PC-9 (cell line): ENCODE data around the gene C19orf12. TPM values are rescaled to one million over a fixed set of nuclear protein-coding genes. Genes with fewer than 3 reads are reported as not detected.
A peak's percentile ranks its signal among the peaks of the same experiment; 100 is the strongest.

ENCODE experiments used
- BruUV-seq: library from RNA; stranded (reverse); fragments of 400-500 nt; replicated peaks from 2 replicates; lab custom pipeline; 2021; lab: Mats Ljungman, UMichigan
- CTCF ChIA-PET: fragments of 300-600 bp; sonication (Branson Sonifier 250); formaldehyde crosslinking; loops from one replicate; lab custom pipeline; 2022; ENCODE audit warnings: antibody characterized with exemption; lab: Charles Lee
- POLR2A ChIA-PET: fragments of 300-600 bp; sonication (Branson Sonifier 250); formaldehyde crosslinking; loops from one replicate; lab custom pipeline; 2022; ENCODE audit warnings: antibody characterized with exemption; ENCODE audit not compliant: unreplicated experiment; lab: Charles Lee
- DNase-seq, 2 experiments: peaks; one replicate each; pipeline versions ENCODE4 v3.0.0 to v3.0.0-alpha.2; 2015 to 2022; ENCODE audit warnings: mixed read lengths in 1 of 2
- H2AFZ ChIP-seq: fragments of 200-600 bp; sonication (generic); 2 replicates; pipeline ENCODE4 v1.8.1; 2017; ENCODE audit warnings: antibody characterized with exemption
- H3F3A ChIP-seq: fragments of 200-600 bp; sonication (generic); 2 replicates; pipeline ENCODE4 v1.8.1; 2017; ENCODE audit warnings: antibody characterized with exemption, mild to moderate bottlenecking, low read depth; ENCODE audit not compliant: insufficient read depth
- H3K27ac ChIP-seq: fragments of 200-600 bp; sonication (generic); 2 replicates; pipeline ENCODE4 v1.6.1; 2016; ENCODE audit warnings: mixed run types
- H3K27me3 ChIP-seq: fragments of 200-600 bp; sonication (generic); 2 replicates; pipeline ENCODE4 v1.6.1; 2016; ENCODE audit warnings: low read depth, mixed run types; ENCODE audit not compliant: insufficient read depth
- H3K36me3 ChIP-seq: fragments of 200-600 bp; sonication (generic); 2 replicates; pipeline ENCODE4 v1.6.1; 2016; ENCODE audit warnings: low read depth, mixed run types
- H3K4me1 ChIP-seq: fragments of 200-600 bp; sonication (generic); replicated peaks from 2 replicates; pipeline ENCODE4 v1.6.1; 2016; ENCODE audit warnings: mixed run types; ENCODE audit not compliant: insufficient read depth
- H3K4me2 ChIP-seq: fragments of 200-600 bp; sonication (generic); 2 replicates; pipeline ENCODE4 v1.6.1; 2017; ENCODE audit warnings: mixed run types
- H3K4me3 ChIP-seq: fragments of 200-600 bp; sonication (generic); 2 replicates; pipeline ENCODE4 v1.6.1; 2016; ENCODE audit warnings: mixed run types
- H3K79me2 ChIP-seq: fragments of 200-600 bp; sonication (generic); 2 replicates; pipeline ENCODE4 v1.6.1; 2017; ENCODE audit warnings: low read depth, mixed run types
- H3K9me2 ChIP-seq: fragments of 200-600 bp; sonication (generic); 2 replicates; pipeline ENCODE4 v1.8.1; 2017; ENCODE audit warnings: mild to moderate bottlenecking; ENCODE audit not compliant: insufficient read depth
- H3K9me3 ChIP-seq: fragments of 200-600 bp; sonication (generic); 2 replicates; pipeline ENCODE4 v1.8.1; 2016; ENCODE audit warnings: low read depth; ENCODE audit not compliant: insufficient read depth
- H4K20me1 ChIP-seq: fragments of 200-600 bp; sonication (generic); 2 replicates; pipeline ENCODE4 v1.8.1; 2017; ENCODE audit not compliant: insufficient read depth
- EZH2 ChIP-seq: fragments of 200-600 bp; sonication (generic); IDR thresholded peaks from 2 replicates; pipeline ENCODE4 v1.8.0; 2017; ENCODE audit warnings: antibody characterized with exemption, low read depth
- intact Hi-C: fragments of 100-400 bp; cut with micrococcal nuclease; formaldehyde crosslinking; loops from one replicate; pipeline ENCODE4 v1.10.0; 2022; ENCODE audit not compliant: unreplicated experiment
- total RNA-seq: library from RNA; stranded (reverse); gene quantifications from 2 replicates; pipeline ENCODE4 v1.2.3, GENCODE V29; 2021
- TF ChIP-seq, protein P1 (sequence below): fragments of 200-600 bp; sonication (generic); conservative IDR thresholded peaks from 2 replicates; pipeline ENCODE4 v1.6.1; 2017; ENCODE audit warnings: mixed run types, antibody characterized with exemption, mild to moderate bottlenecking, moderate library complexity

The C19orf12 gene
- total RNA-seq, 1 experiment from 2014 or later: 14.8 TPM

DNA sequence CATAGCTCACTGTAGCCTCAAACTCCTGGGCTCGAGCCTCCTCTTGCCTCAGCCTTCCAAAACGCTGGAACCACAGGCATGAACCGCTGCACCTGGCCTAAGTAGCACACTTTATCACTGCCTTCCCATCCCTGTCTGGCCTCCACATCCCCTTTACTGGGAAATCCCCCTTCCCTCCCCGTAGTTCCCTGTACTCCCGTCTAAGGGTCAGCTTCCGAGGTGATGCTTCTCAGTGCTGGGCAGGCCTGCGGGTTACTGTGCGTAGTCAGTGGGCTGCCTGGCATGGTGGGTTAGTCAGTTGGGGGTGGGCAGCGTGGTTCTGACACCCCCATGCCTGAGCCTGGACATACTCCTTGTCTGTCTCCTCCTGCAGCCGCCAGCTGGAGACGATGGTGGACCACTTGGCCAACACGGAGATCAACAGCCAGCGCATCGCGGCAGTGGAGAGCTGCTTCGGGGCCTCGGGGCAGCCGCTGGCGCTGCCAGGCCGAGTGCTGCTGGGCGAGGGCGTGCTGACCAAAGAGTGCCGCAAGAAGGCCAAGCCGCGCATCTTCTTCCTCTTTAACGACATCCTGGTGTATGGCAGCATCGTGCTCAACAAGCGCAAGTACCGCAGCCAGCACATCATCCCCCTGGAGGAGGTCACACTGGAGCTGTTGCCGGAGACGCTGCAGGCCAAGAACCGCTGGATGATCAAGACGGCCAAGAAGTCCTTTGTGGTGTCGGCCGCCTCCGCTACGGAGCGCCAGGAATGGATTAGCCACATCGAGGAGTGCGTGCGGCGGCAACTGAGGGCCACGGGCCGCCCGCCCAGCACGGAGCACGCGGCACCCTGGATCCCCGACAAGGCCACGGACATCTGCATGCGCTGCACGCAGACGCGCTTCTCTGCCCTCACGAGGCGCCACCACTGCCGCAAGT lies 41.4 kb downstream of the C19orf12 start:
- no peaks in the 10 kb centered on the region for H3K9me3 ChIP-seq
- no peak overlapping the region for H3K27ac ChIP-seq
- BruUV-seq: no TSS peak
- H4K20me1 ChIP-seq: peaks cover 18% of the 10 kb centered on the region
- no peak overlapping the region for H3K4me3 ChIP-seq
- CTCF ChIA-PET: no interaction called here
- POLR2A ChIA-PET: no interaction called here
- peaks cover 29% of the 10 kb centered on the region; the same call in 1 of the 2 replicates for H3K36me3 ChIP-seq
- H3K4me1 ChIP-seq: peaks cover 54% of the 10 kb centered on the region
- intact Hi-C loops: no loop called here
- H3K4me2 ChIP-seq: no peak overlapping the region
- no peaks in the 10 kb centered on the region for H3K27me3 ChIP-seq
- H3K9me2 ChIP-seq: no peaks in the 10 kb centered on the region
- TF ChIP-seq, protein P1, sequence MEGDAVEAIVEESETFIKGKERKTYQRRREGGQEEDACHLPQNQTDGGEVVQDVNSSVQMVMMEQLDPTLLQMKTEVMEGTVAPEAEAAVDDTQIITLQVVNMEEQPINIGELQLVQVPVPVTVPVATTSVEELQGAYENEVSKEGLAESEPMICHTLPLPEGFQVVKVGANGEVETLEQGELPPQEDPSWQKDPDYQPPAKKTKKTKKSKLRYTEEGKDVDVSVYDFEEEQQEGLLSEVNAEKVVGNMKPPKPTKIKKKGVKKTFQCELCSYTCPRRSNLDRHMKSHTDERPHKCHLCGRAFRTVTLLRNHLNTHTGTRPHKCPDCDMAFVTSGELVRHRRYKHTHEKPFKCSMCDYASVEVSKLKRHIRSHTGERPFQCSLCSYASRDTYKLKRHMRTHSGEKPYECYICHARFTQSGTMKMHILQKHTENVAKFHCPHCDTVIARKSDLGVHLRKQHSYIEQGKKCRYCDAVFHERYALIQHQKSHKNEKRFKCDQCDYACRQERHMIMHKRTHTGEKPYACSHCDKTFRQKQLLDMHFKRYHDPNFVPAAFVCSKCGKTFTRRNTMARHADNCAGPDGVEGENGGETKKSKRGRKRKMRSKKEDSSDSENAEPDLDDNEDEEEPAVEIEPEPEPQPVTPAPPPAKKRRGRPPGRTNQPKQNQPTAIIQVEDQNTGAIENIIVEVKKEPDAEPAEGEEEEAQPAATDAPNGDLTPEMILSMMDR: no peak
- TF ChIP-seq EZH2: no peak
- peaks cover 38% of the 10 kb centered on the region for H3F3A ChIP-seq
- no peak for DNase-seq
- peaks cover 62% of the 10 kb centered on the region for H3K79me2 ChIP-seq
- H2AFZ ChIP-seq: no peak overlapping the region

DNA sequence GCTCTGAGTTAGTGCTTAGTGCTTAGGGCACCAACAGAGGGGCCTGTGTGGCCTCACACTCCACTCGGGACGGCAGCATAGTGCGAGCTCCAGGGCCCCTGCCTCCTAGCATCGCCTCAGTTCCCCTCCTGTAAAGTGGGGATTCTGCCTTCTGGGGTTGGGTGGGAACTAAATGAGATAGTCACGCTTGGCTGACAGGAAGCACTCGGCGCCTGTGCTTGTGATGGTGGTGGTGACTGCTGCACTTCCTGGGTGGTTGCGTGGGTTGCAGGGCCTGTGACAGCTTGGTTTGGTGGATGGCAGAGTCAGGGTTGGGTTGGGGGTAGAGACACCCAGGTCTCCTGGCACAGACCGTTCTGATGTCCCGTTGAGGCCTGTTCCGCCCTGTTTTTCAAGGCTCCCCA lies 42.1 kb downstream of the C19orf12 start:
- POLR2A ChIA-PET: no interaction called here

DNA sequence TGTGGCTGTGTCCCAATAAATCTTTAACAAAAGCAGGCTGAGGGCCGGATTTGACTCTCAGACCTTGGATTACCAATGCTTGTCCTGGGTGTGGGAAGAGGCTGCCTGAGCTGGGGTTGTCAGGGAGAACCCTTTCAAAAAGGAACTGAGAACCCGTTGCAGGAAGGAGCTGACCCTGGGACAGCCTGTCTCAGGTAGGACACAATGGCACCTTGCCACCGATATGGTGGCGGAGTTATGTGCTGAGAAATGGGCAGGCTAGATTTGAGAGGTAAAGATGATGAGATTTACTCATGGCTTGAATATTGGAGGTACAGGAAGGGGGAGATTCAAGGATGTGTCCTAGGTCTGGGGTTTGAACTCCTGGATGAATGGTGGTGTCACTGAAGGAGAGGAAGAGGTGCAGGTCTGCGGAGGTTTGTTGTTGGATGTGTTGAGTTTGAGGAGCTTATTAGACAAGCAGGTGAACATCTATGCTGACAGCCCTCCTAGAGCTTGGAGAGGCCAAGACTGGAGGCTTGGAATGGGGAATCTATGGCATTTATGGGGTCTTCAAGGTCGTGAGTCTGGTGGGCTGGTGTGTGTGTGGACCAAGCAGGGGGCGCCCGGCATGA lies 42.6 kb downstream of the C19orf12 start:
- peaks cover 74% of the 10 kb centered on the region for H3K79me2 ChIP-seq
- ChIA-PET CTCF (interaction anchor here (0.6 kb wide), 1 partner anchor 10 kb away, joined by 3 read pairs; no protein-coding TSS in a partner anchor), POLR2A (no interaction called here)
- intact Hi-C loops: no loop called here
- H3K36me3 ChIP-seq: peaks cover 32% of the 10 kb centered on the region; the same call in 1 of the 2 replicates
- no peaks in the 10 kb centered on the region for H3K9me2 ChIP-seq
- H3K4me2 ChIP-seq: peak overlapping the region; percentile 57; the same call in 1 of the 2 replicates
- peaks cover 63% of the 10 kb centered on the region for H3K4me1 ChIP-seq
- no peaks in the 10 kb centered on the region for H3K27me3 ChIP-seq
- peaks cover 22% of the 10 kb centered on the region for H4K20me1 ChIP-seq
- BruUV-seq: no TSS peak
- H2AFZ ChIP-seq: no peak overlapping the region
- H3F3A ChIP-seq: peaks cover 38% of the 10 kb centered on the region
- TF ChIP-seq EZH2: no peak
- TF ChIP-seq, protein P1: no peak
- H3K9me3 ChIP-seq: no peaks in the 10 kb centered on the region
- DNase-seq: no peak
- no peak overlapping the region for H3K4me3 ChIP-seq
- H3K27ac ChIP-seq: peak overlapping the region; percentile 75

More for the DNA sequence above, 42.1 kb downstream of the C19orf12 start:
- Histone ChIP-seq H3K27me3 (no peaks in the 10 kb centered on the region), H3K4me2 (no peak overlapping the region), H3K27ac (no peak overlapping the region), H3K9me3 (no peaks in the 10 kb centered on the region), H3F3A (peaks cover 38% of the 10 kb centered on the region), H2AFZ (no peak overlapping the region), H3K79me2 (peaks cover 69% of the 10 kb centered on the region), H4K20me1 (peaks cover 21% of the 10 kb centered on the region), H3K36me3 (peaks cover 29% of the 10 kb centered on the region; the same call in 1 of the 2 replicates), H3K4me3 (no peak overlapping the region), H3K9me2 (no peaks in the 10 kb centered on the region), H3K4me1 (peaks cover 59% of the 10 kb centered on the region)
- no TSS peak for BruUV-seq
- DNase-seq: no peak
- TF ChIP-seq, protein P1: no peak
- no peak for TF ChIP-seq EZH2
- CTCF ChIA-PET: no interaction called here
- intact Hi-C loops: no loop called here
